GM23338 (cell line): ENCODE data around the gene HS6ST1.

Source experiments
- CREB1 ChIP-seq: fragments of 250-450 bp; sonication (Bioruptor Pico); IDR thresholded peaks from 2 replicates; pipeline ENCODE4 v1.5.0; 2020; ENCODE audit warnings: low read depth, mild to moderate bottlenecking, moderate library complexity
- CTCF ChIP-seq, 2 experiments: fragments of 200-600 bp in 1 of 2; sonication (generic) in 1 of 2; conservative IDR thresholded peaks; 2 replicates each; pipeline versions ENCODE4 v1.5.1 to v1.6.1; 2016 to 2017; ENCODE audit warnings: antibody characterized with exemption in 2 of 2, low read depth in 2 of 2, mild to moderate bottlenecking in 2 of 2, moderate library complexity in 1 of 2
- ETS1 ChIP-seq: IDR thresholded peaks from 2 replicates; pipeline ENCODE4 v1.6.1; 2016; ENCODE audit warnings: antibody characterized with exemption
- EZH2 ChIP-seq: fragments of 200-600 bp; sonication (generic); IDR thresholded peaks from one replicate; pipeline ENCODE4 v1.8.0; 2017; ENCODE audit warnings: antibody characterized with exemption, mild to moderate bottlenecking, low read depth; ENCODE audit not compliant: unreplicated experiment
- NANOG ChIP-seq: IDR thresholded peaks from 2 replicates; pipeline ENCODE4 v1.6.1; 2016; ENCODE audit warnings: antibody characterized with exemption, borderline replicate concordance
- POLR2AphosphoS5 ChIP-seq: IDR thresholded peaks from 2 replicates; pipeline ENCODE4 v1.6.1; 2016; ENCODE audit warnings: antibody characterized with exemption, low read depth
- REST ChIP-seq: IDR thresholded peaks from one replicate; pipeline ENCODE4 v1.6.1; 2018; ENCODE audit warnings: antibody characterized with exemption; ENCODE audit not compliant: unreplicated experiment
- ZNF331 ChIP-seq: fragments of 250-450 bp; sonication (Bioruptor Pico); IDR thresholded peaks from 2 replicates; pipeline ENCODE4 v1.5.0; 2020; ENCODE audit warnings: low read depth, mild to moderate bottlenecking, moderate library complexity

- TF ChIP-seq REST: no peak
- TF ChIP-seq CTCF (conservative IDR thresholded peaks at IDR 0.05; ENCODE audit: low read depth in 2 of 2): no peak
- no peak for TF ChIP-seq EZH2
- no peak for TF ChIP-seq POLR2AphosphoS5
- no peak for TF ChIP-seq ETS1
- no peak for TF ChIP-seq CREB1 (CRISPR knock-in tag)
- no peak for TF ChIP-seq ZNF331 (CRISPR knock-in tag)
- no peak for TF ChIP-seq NANOG
Observed at GRCh38 chr2:128263902-128264331, 54.8 kb downstream of the HS6ST1 start.
